Subcutaneous abdominal adipose tissue (tissue), 5 donors: ENCODE data around the gene OPALIN.

Experiments used
- H3K27ac ChIP-seq: one replicate; pipeline ENCODE4 v1.7.0; 2013; ENCODE audit warnings: low read depth, mild to moderate bottlenecking, inconsistent platforms, low read length, moderate library complexity
- H3K27me3 ChIP-seq, 5 donors: one replicate each; pipeline ENCODE4 v1.7.0; 2013; ENCODE audit warnings: low read length in 5 of 5, inconsistent platforms in 1 of 5; ENCODE audit not compliant: control insufficient read depth in 5 of 5, insufficient read depth in 4 of 5
- H3K36me3 ChIP-seq, 5 donors: one replicate each; pipeline ENCODE4 v1.7.0; 2013; ENCODE audit warnings: low read length in 5 of 5; ENCODE audit not compliant: control insufficient read depth in 5 of 5, insufficient read depth in 5 of 5
- H3K4me1 ChIP-seq, 5 donors: one replicate each; pipeline ENCODE4 v1.7.0; 2013; ENCODE audit warnings: low read length in 5 of 5, mild to moderate bottlenecking in 3 of 5, moderate library complexity in 1 of 5; ENCODE audit not compliant: control insufficient read depth in 5 of 5, insufficient read depth in 5 of 5
- H3K4me3 ChIP-seq, 5 donors: one replicate each; pipeline ENCODE4 v1.7.0; 2013; ENCODE audit warnings: low read length in 5 of 5, low read depth in 1 of 5
- H3K9ac ChIP-seq, 5 donors: one replicate each; pipeline ENCODE4 v1.7.0; 2013; ENCODE audit warnings: low read length in 5 of 5, mild to moderate bottlenecking in 4 of 5, moderate library complexity in 3 of 5
- H3K9me3 ChIP-seq, 5 donors: one replicate each; pipeline ENCODE4 v1.7.0; 2013; ENCODE audit warnings: low read length in 5 of 5; ENCODE audit not compliant: control insufficient read depth in 5 of 5
- donor health status: healthy.
- donor health status: healthy.
- donor health status: healthy.
- donor health status: healthy.
- donor health status: healthy.

OPALIN gene

GRCh38 chr10:96325719-96326373 lies 33.0 kb downstream of the OPALIN start:
- H3K27me3 ChIP-seq: peaks cover 0 to 8% (median 3%) of the 10 kb centered on the region in 5 donors
- H3K36me3 ChIP-seq: no peaks in the 10 kb centered on the region
- no peak overlapping the region for H3K9ac ChIP-seq
- H3K9me3 ChIP-seq: no peaks in the 10 kb centered on the region
- no peak overlapping the region for H3K27ac ChIP-seq
- no peak overlapping the region for H3K4me3 ChIP-seq
- no peaks in the 10 kb centered on the region for H3K4me1 ChIP-seq

GRCh38 chr10:96324447-96324846 lies 34.4 kb downstream of the OPALIN start:
- Histone ChIP-seq H3K4me3 (no peak overlapping the region), H3K36me3 (no peaks in the 10 kb centered on the region), H3K9ac (no peak overlapping the region), H3K4me1 (no peaks in the 10 kb centered on the region), H3K27me3 (peaks cover 0 to 7% (median 3%) of the 10 kb centered on the region in 5 donors), H3K27ac (no peak overlapping the region), H3K9me3 (no peaks in the 10 kb centered on the region)

- no peaks in the 10 kb centered on the region for H3K36me3 ChIP-seq
- no peak overlapping the region for H3K9ac ChIP-seq
- no peaks in the 10 kb centered on the region for H3K4me1 ChIP-seq
- peaks cover 0 to 7% (median 3%) of the 10 kb centered on the region in 5 donors for H3K27me3 ChIP-seq
- no peak overlapping the region for H3K4me3 ChIP-seq
- no peak overlapping the region for H3K27ac ChIP-seq
- no peaks in the 10 kb centered on the region for H3K9me3 ChIP-seq
Observed at GRCh38 chr10:96322275-96322674, 36.5 kb downstream of the OPALIN start.

GRCh38 chr10:96321822-96322221 lies 37.0 kb downstream of the OPALIN start:
- Histone ChIP-seq H3K9me3 (no peaks in the 10 kb centered on the region), H3K4me3 (no peak overlapping the region), H3K9ac (no peak overlapping the region), H3K4me1 (no peaks in the 10 kb centered on the region), H3K36me3 (no peaks in the 10 kb centered on the region), H3K27ac (no peak overlapping the region), H3K27me3 (peaks cover 0 to 7% (median 3%) of the 10 kb centered on the region in 5 donors)

- H3K36me3 ChIP-seq: no peaks in the 10 kb centered on the region
- peaks cover 0 to 9% (median 7%) of the 10 kb centered on the region in 5 donors for H3K27me3 ChIP-seq
- H3K9ac ChIP-seq: no peak overlapping the region
- no peak overlapping the region for H3K4me3 ChIP-seq
- H3K4me1 ChIP-seq: no peaks in the 10 kb centered on the region
- no peaks in the 10 kb centered on the region for H3K9me3 ChIP-seq
- no peak overlapping the region for H3K27ac ChIP-seq
Observed at GRCh38 chr10:96319754-96320474, 38.9 kb downstream of the OPALIN start.

- Histone ChIP-seq H3K9me3 (no peaks in the 10 kb centered on the region), H3K27ac (no peak overlapping the region), H3K4me3 (no peak overlapping the region), H3K9ac (no peak overlapping the region), H3K36me3 (no peaks in the 10 kb centered on the region), H3K27me3 (peaks cover 0 to 12% (median 4%) of the 10 kb centered on the region in 5 donors), H3K4me1 (no peaks in the 10 kb centered on the region)
Observed at GRCh38 chr10:96317067-96317833, 41.6 kb downstream of the OPALIN start.

- no peaks in the 10 kb centered on the region for H3K9me3 ChIP-seq
- H3K4me3 ChIP-seq: no peak overlapping the region
- no peaks in the 10 kb centered on the region for H3K4me1 ChIP-seq
- H3K36me3 ChIP-seq: no peaks in the 10 kb centered on the region
- H3K9ac ChIP-seq: no peak overlapping the region
- no peak overlapping the region for H3K27ac ChIP-seq
- peaks cover 0 to 9% (median 0%) of the 10 kb centered on the region in 5 donors for H3K27me3 ChIP-seq
Observed at GRCh38 chr10:96313344-96313743, 45.5 kb downstream of the OPALIN start.

GRCh38 chr10:96311180-96311715 lies 47.6 kb downstream of the OPALIN start:
- Histone ChIP-seq H3K27ac (no peak overlapping the region), H3K36me3 (no peaks in the 10 kb centered on the region), H3K4me3 (no peak overlapping the region), H3K9me3 (no peaks in the 10 kb centered on the region), H3K27me3 (peaks cover 0 to 5% (median 0%) of the 10 kb centered on the region in 5 donors), H3K4me1 (peaks cover 0 to 3% (median 0%) of the 10 kb centered on the region in 5 donors), H3K9ac (no peak overlapping the region)

GRCh38 chr10:96310321-96310669 lies 48.5 kb downstream of the OPALIN start:
- Histone ChIP-seq H3K27me3 (peaks cover 0 to 3% (median 0%) of the 10 kb centered on the region in 5 donors), H3K9me3 (no peaks in the 10 kb centered on the region), H3K9ac (no peak overlapping the region), H3K4me3 (no peak overlapping the region), H3K27ac (no peak overlapping the region), H3K4me1 (peaks cover 0 to 4% (median 0%) of the 10 kb centered on the region in 5 donors), H3K36me3 (no peaks in the 10 kb centered on the region)
